ENCODE data around the gene C3orf52. TPM values are rescaled to one million over a fixed set of nuclear protein-coding genes. Genes with fewer than 3 reads are reported as not detected.

Gene C3orf52
- total RNA-seq, 6 donors from 2014 or later: 17.1 to 74.6 (median 28.4) TPM

DNA sequence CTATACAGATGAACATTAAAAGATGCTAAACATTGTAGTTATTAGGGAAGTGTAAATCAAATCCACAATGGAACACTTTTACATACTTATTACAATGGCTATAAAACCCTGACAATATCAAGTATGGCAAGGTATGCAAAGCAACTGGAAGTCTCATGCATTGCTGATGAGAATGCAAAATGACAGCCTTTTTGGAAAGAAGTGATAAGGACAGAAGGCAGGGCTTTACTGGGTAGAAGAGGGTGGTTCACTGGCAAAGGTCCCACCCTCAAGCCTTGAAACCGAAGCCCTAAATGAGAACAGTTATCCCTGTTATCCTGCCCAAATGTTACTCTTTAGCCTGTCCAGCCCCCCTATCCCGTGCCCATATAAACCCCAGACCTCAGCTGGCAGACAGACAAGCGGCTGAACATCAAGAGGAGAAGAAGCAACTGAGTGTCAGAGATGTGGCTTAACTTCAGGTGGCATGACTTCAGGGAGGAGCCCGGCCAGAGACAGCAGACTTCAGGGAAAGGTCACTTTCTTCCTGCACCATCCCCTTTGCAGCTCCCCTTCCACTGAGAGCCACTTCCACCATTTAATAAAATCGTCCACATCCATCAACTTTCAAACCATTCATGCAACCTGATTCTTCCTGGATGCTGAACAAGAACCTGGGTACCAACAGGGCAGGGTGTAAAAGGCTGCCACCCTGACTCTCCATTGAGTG is 47.6 kb downstream of the C3orf52 start:
- H3K9me3 ChIP-seq: no peaks in the 10 kb centered on the region
- WGBS, 2 donors: 86 to 89% methylated on average over 5 of the region's 5 CpGs
- ATAC-seq (ENCODE audit: low FRiP score in 2 of 2) (no peak), DNase-seq (no peak)
- no peak overlapping the region for H3K27ac ChIP-seq
- no peaks in the 10 kb centered on the region for H3K27me3 ChIP-seq
- H3K36me3 ChIP-seq: no peaks in the 10 kb centered on the region
- peaks cover 0 to 7% (median 0%) of the 10 kb centered on the region in 4 donors for H3K4me1 ChIP-seq
- no peak overlapping the region for H3K4me3 ChIP-seq
- TF ChIP-seq POLR2A (IDR thresholded peaks at IDR 0.05): no peak

GRCh38 chr3:112134335-112135124 is 48.3 kb downstream of the C3orf52 start:
- 66 to 67% methylated on average over 8 of the region's 8 CpGs for WGBS, 2 donors
- ATAC-seq (ENCODE audit: low FRiP score in 2 of 2): no peak
- DNase-seq: peak in 1 of 2 donors; percentile 11
- Histone ChIP-seq H3K36me3 (no peaks in the 10 kb centered on the region), H3K4me3 (no peak overlapping the region), H3K27me3 (no peaks in the 10 kb centered on the region), H3K9me3 (no peaks in the 10 kb centered on the region), H3K4me1 (peaks cover 0 to 7% (median 0%) of the 10 kb centered on the region in 4 donors), H3K27ac (no peak overlapping the region)
- TF ChIP-seq POLR2AphosphoS5 (IDR thresholded peaks at IDR 0.05) (no peak), EP300 (IDR thresholded peaks at IDR 0.05) (no peak)

- DNase-seq: no peak
- 69 to 72% methylated on average over 1 of the region's 1 CpG for WGBS, 2 donors
- Histone ChIP-seq H3K9me3 (no peaks in the 10 kb centered on the region), H3K27ac (no peak overlapping the region), H3K27me3 (no peaks in the 10 kb centered on the region), H3K4me1 (peaks cover 0 to 7% (median 0%) of the 10 kb centered on the region in 4 donors), H3K36me3 (no peaks in the 10 kb centered on the region), H3K4me3 (no peak overlapping the region)
- TF ChIP-seq POLR2AphosphoS5 (IDR thresholded peaks at IDR 0.05): no peak
- no peak for TF ChIP-seq POLR2A (IDR thresholded peaks at IDR 0.05)
- no peak for TF ChIP-seq EP300 (IDR thresholded peaks at IDR 0.05)
- TF ChIP-seq, protein P1, sequence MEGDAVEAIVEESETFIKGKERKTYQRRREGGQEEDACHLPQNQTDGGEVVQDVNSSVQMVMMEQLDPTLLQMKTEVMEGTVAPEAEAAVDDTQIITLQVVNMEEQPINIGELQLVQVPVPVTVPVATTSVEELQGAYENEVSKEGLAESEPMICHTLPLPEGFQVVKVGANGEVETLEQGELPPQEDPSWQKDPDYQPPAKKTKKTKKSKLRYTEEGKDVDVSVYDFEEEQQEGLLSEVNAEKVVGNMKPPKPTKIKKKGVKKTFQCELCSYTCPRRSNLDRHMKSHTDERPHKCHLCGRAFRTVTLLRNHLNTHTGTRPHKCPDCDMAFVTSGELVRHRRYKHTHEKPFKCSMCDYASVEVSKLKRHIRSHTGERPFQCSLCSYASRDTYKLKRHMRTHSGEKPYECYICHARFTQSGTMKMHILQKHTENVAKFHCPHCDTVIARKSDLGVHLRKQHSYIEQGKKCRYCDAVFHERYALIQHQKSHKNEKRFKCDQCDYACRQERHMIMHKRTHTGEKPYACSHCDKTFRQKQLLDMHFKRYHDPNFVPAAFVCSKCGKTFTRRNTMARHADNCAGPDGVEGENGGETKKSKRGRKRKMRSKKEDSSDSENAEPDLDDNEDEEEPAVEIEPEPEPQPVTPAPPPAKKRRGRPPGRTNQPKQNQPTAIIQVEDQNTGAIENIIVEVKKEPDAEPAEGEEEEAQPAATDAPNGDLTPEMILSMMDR (IDR thresholded peaks at IDR 0.05): no peak
- peak in 1 of 2 donors; percentile 59 for ATAC-seq (ENCODE audit: low FRiP score in 2 of 2)
Observed at GRCh38 chr3:112136046-112136445, 49.9 kb downstream of the C3orf52 start.

- Histone ChIP-seq H3K27ac (no peak overlapping the region), H3K4me3 (no peak overlapping the region), H3K36me3 (no peaks in the 10 kb centered on the region), H3K27me3 (no peaks in the 10 kb centered on the region), H3K9me3 (no peaks in the 10 kb centered on the region), H3K4me1 (peaks cover 0 to 7% (median 0%) of the 10 kb centered on the region in 4 donors)
- ATAC-seq (ENCODE audit: low FRiP score in 2 of 2) (peak in 1 of 2 donors; percentile 70), DNase-seq (no peak)
- TF ChIP-seq, protein P1 (IDR thresholded peaks at IDR 0.05): peak in 2 of 6 experiments; percentile 11 to 26
- TF ChIP-seq POLR2AphosphoS5 (IDR thresholded peaks at IDR 0.05): no peak
- TF ChIP-seq POLR2A (IDR thresholded peaks at IDR 0.05): no peak
- WGBS, 2 donors: 26 to 37% methylated on average over 5 of the region's 5 CpGs
Observed at GRCh38 chr3:112136959-112137693, 50.9 kb downstream of the C3orf52 start.

GRCh38 chr3:112137781-112138180 is 51.6 kb downstream of the C3orf52 start:
- no peak for ATAC-seq (ENCODE audit: low FRiP score in 2 of 2)

More at GRCh38 chr3:112137781-112138180, 51.6 kb downstream of the C3orf52 start:
- WGBS, 2 donors: 39 to 53% methylated on average over 4 of the region's 4 CpGs
- TF ChIP-seq EP300 (IDR thresholded peaks at IDR 0.05) (no peak), POLR2A (IDR thresholded peaks at IDR 0.05) (no peak), POLR2AphosphoS5 (IDR thresholded peaks at IDR 0.05) (no peak)
- TF ChIP-seq, protein P1 (IDR thresholded peaks at IDR 0.05): no peak
- no peaks in the 10 kb centered on the region for H3K27me3 ChIP-seq
- no peaks in the 10 kb centered on the region for H3K9me3 ChIP-seq
- H3K27ac ChIP-seq: no peak overlapping the region
- DNase-seq: no peak
- H3K4me3 ChIP-seq: no peak overlapping the region
- H3K36me3 ChIP-seq: no peaks in the 10 kb centered on the region
- peaks cover 0 to 7% (median 0%) of the 10 kb centered on the region in 4 donors for H3K4me1 ChIP-seq

Data from upper lobe of left lung (tissue), 6 donors.